ENCODE results near the gene GALNT16.
A peak's percentile ranks its signal among the peaks of the same experiment; 100 is the strongest.

The GALNT16 gene

GRCh38 chr14:69249603-69250002, 10.4 kb upstream of the GALNT16 start:
- DNase-seq (ENCODE audit: low spot score): no peak
- in situ Hi-C loops (cut with MboI; ENCODE audit: low sequenced_read_pairs, unreplicated experiment): loop anchor here (5.0 kb wide), 1 partner anchor 213 kb away; no protein-coding TSS in a partner anchor
- no peak for TF ChIP-seq CTCF (IDR thresholded peaks at IDR 0.05; ENCODE audit: borderline replicate concordance, control extremely low read depth, extremely low read depth, insufficient read depth, missing control alignments)

GRCh38 chr14:69252851-69253250, 7.1 kb upstream of the GALNT16 start:
- no peak for DNase-seq (ENCODE audit: low spot score)
- no peak for TF ChIP-seq CTCF (IDR thresholded peaks at IDR 0.05; ENCODE audit: borderline replicate concordance, control extremely low read depth, extremely low read depth, insufficient read depth, missing control alignments)
- in situ Hi-C loops (cut with MboI; ENCODE audit: low sequenced_read_pairs, unreplicated experiment): loop anchor here (5.0 kb wide), 1 partner anchor 209 kb away; no protein-coding TSS in a partner anchor

GRCh38 chr14:69259168-69259526, 811 bp upstream of the GALNT16 start:
- DNase-seq (ENCODE audit: low spot score): no peak
- no peak for TF ChIP-seq CTCF (IDR thresholded peaks at IDR 0.05; ENCODE audit: borderline replicate concordance, control extremely low read depth, extremely low read depth, insufficient read depth, missing control alignments)
- in situ Hi-C loops (cut with MboI; ENCODE audit: low sequenced_read_pairs, unreplicated experiment): no loop called here

- no peak for TF ChIP-seq CTCF (IDR thresholded peaks at IDR 0.05; ENCODE audit: borderline replicate concordance, control extremely low read depth, extremely low read depth, insufficient read depth, missing control alignments)
- DNase-seq (ENCODE audit: low spot score): peak; percentile 50
- in situ Hi-C loops (cut with MboI; ENCODE audit: low sequenced_read_pairs, unreplicated experiment): no loop called here
These were observed 367 bp downstream of the GALNT16 start for GRCh38 chr14:69260190-69260860.

GRCh38 chr14:69260861-69261564, 1.1 kb downstream of the GALNT16 start:
- DNase-seq (ENCODE audit: low spot score): peak; percentile 92
- in situ Hi-C loops (cut with MboI; ENCODE audit: low sequenced_read_pairs, unreplicated experiment): no loop called here
- peak; percentile 66 for TF ChIP-seq CTCF (IDR thresholded peaks at IDR 0.05; ENCODE audit: borderline replicate concordance, control extremely low read depth, extremely low read depth, insufficient read depth, missing control alignments)

GRCh38 chr14:69261761-69262331, 1.9 kb downstream of the GALNT16 start:
- in situ Hi-C loops (cut with MboI; ENCODE audit: low sequenced_read_pairs, unreplicated experiment): no loop called here
- no peak for TF ChIP-seq CTCF (IDR thresholded peaks at IDR 0.05; ENCODE audit: borderline replicate concordance, control extremely low read depth, extremely low read depth, insufficient read depth, missing control alignments)
- DNase-seq (ENCODE audit: low spot score): no peak
